ENCODE measurements around the gene HEY2. TPM values are rescaled to one million over a fixed set of nuclear protein-coding genes. Genes with fewer than 3 reads are reported as not detected.
"Not testable (repeated sequence)": the region's sequence is repeated elsewhere in the genome, so short reads cannot be mapped to it uniquely, and the experiment has no call there.

Gene HEY2
- total RNA-seq, 2 experiments from 2014 or later, result not detected

GRCh38 chr6:125804866-125805425 is 55.5 kb downstream of the HEY2 start:
- Mint-ChIP-seq H3K36me3 (ENCODE audit: low read depth) (peaks cover 27% of the 10 kb centered on the region), H3K4me1 (ENCODE audit: low read depth) (peaks cover 63% of the 10 kb centered on the region)
- intact Hi-C loops (cut with micrococcal nuclease), result loop anchor here (1.0 to 10.0 kb wide), 5 partner anchors 13 to 1680 kb away; no protein-coding TSS in a partner anchor
- H3K4me3 Mint-ChIP-seq; DNase-seq; H3K9me3 Mint-ChIP-seq; H3K27ac Mint-ChIP-seq; H3K27me3 Mint-ChIP-seq (ENCODE audit: low read depth): not testable (repeated sequence)
- CTCF ChIA-PET, result interaction anchor here (0.7 to 1.3 kb wide), 3 partner anchors 13 to 23 kb away, joined by 3 to 4 read pairs (median 4); no protein-coding TSS in a partner anchor

- peaks cover 72% of the 10 kb centered on the region for H3K4me1 Mint-ChIP-seq (ENCODE audit: low read depth)
- H3K4me3 Mint-ChIP-seq, result no peak overlapping the region
- H3K27ac Mint-ChIP-seq, result no peak overlapping the region
- no peak for DNase-seq
- H3K9me3 Mint-ChIP-seq, result no peaks in the 10 kb centered on the region
- intact Hi-C loops (cut with micrococcal nuclease), result loop anchor here (1.0 to 10.0 kb wide), 6 partner anchors 13 to 1678 kb away; partner anchors contain the start of gene HINT3
- CTCF ChIA-PET, result interaction anchor here (1.1 to 2.6 kb wide), 5 partner anchors 9 to 149 kb away, joined by 3 to 23 read pairs (median 5); partner anchors contain the start of genes HINT3 and NCOA7
- peaks cover 24% of the 10 kb centered on the region for H3K36me3 Mint-ChIP-seq (ENCODE audit: low read depth)
- H3K27me3 Mint-ChIP-seq (ENCODE audit: low read depth), result no peaks in the 10 kb centered on the region
These were observed 57.4 kb downstream of the HEY2 start for GRCh38 chr6:125806813-125807212.

GRCh38 chr6:125807293-125807692 is 57.9 kb downstream of the HEY2 start:
- Mint-ChIP-seq H3K27me3 (ENCODE audit: low read depth) (no peaks in the 10 kb centered on the region), H3K4me3 (no peak overlapping the region), H3K4me1 (ENCODE audit: low read depth) (peaks cover 73% of the 10 kb centered on the region), H3K27ac (no peak overlapping the region), H3K9me3 (no peaks in the 10 kb centered on the region), H3K36me3 (ENCODE audit: low read depth) (peaks cover 22% of the 10 kb centered on the region)
- peak; percentile 48 for DNase-seq
- intact Hi-C loops (cut with micrococcal nuclease), result loop anchor here (1.0 to 10.0 kb wide), 6 partner anchors 13 to 1678 kb away; partner anchors contain the start of gene HINT3
- CTCF ChIA-PET, result interaction anchor here (1.1 to 2.6 kb wide), 5 partner anchors 8 to 149 kb away, joined by 3 to 23 read pairs (median 5); partner anchors contain the start of genes HINT3 and NCOA7

- CTCF ChIA-PET, result interaction anchor here (2.0 to 2.6 kb wide), 3 partner anchors 17 to 148 kb away, joined by 5 to 23 read pairs (median 8); partner anchors contain the start of genes HINT3 and NCOA7
- DNase-seq, result no peak
- H3K4me3 Mint-ChIP-seq, result no peak overlapping the region
- no peak overlapping the region for H3K27ac Mint-ChIP-seq
- no peaks in the 10 kb centered on the region for H3K9me3 Mint-ChIP-seq
- H3K27me3 Mint-ChIP-seq (ENCODE audit: low read depth), result no peaks in the 10 kb centered on the region
- peaks cover 19% of the 10 kb centered on the region for H3K36me3 Mint-ChIP-seq (ENCODE audit: low read depth)
- intact Hi-C loops (cut with micrococcal nuclease), result loop anchor here (10.0 kb wide), 2 partner anchors 1617 to 1677 kb away; no protein-coding TSS in a partner anchor
- peaks cover 73% of the 10 kb centered on the region for H3K4me1 Mint-ChIP-seq (ENCODE audit: low read depth)
These were observed 58.6 kb downstream of the HEY2 start for GRCh38 chr6:125808060-125808459.

- no peak for DNase-seq
- no peak overlapping the region for H3K4me3 Mint-ChIP-seq
- intact Hi-C loops (cut with micrococcal nuclease), result loop anchor here (10.0 kb wide), 2 partner anchors 1616 to 1676 kb away; no protein-coding TSS in a partner anchor
- CTCF ChIA-PET, result interaction anchor here (2.0 to 2.6 kb wide), 3 partner anchors 18 to 147 kb away, joined by 5 to 23 read pairs (median 8); partner anchors contain the start of genes HINT3 and NCOA7
- no peak overlapping the region for H3K27ac Mint-ChIP-seq
- no peaks in the 10 kb centered on the region for H3K9me3 Mint-ChIP-seq
- H3K4me1 Mint-ChIP-seq (ENCODE audit: low read depth), result peaks cover 70% of the 10 kb centered on the region
- H3K36me3 Mint-ChIP-seq (ENCODE audit: low read depth), result peaks cover 17% of the 10 kb centered on the region
- no peaks in the 10 kb centered on the region for H3K27me3 Mint-ChIP-seq (ENCODE audit: low read depth)
These were observed 59.2 kb downstream of the HEY2 start for GRCh38 chr6:125808591-125808990.

GRCh38 chr6:125809570-125810170 is 60.2 kb downstream of the HEY2 start:
- H3K9me3 Mint-ChIP-seq, result no peaks in the 10 kb centered on the region
- DNase-seq, result no peak
- H3K27ac Mint-ChIP-seq, result no peak overlapping the region
- H3K27me3 Mint-ChIP-seq (ENCODE audit: low read depth), result no peaks in the 10 kb centered on the region
- CTCF ChIA-PET, result interaction anchor here (0.7 to 0.9 kb wide), 2 partner anchors 12 to 18 kb away, joined by 3 read pairs; no protein-coding TSS in a partner anchor
- no peak overlapping the region for H3K4me3 Mint-ChIP-seq
- H3K4me1 Mint-ChIP-seq (ENCODE audit: low read depth), result peaks cover 65% of the 10 kb centered on the region
- H3K36me3 Mint-ChIP-seq (ENCODE audit: low read depth), result peaks cover 17% of the 10 kb centered on the region
- intact Hi-C loops (cut with micrococcal nuclease), result loop anchor here (10.0 kb wide), 2 partner anchors 1615 to 1675 kb away; no protein-coding TSS in a partner anchor

GRCh38 chr6:125810445-125810844 is 61.0 kb downstream of the HEY2 start:
- H3K27ac Mint-ChIP-seq, result no peak overlapping the region

More at GRCh38 chr6:125810445-125810844, 61.0 kb downstream of the HEY2 start:
- Mint-ChIP-seq H3K36me3 (ENCODE audit: low read depth) (peaks cover 21% of the 10 kb centered on the region), H3K4me1 (ENCODE audit: low read depth) (peaks cover 66% of the 10 kb centered on the region), H3K9me3 (no peaks in the 10 kb centered on the region), H3K4me3 (no peak overlapping the region), H3K27me3 (ENCODE audit: low read depth) (no peaks in the 10 kb centered on the region)
- DNase-seq, result no peak
- intact Hi-C loops (cut with micrococcal nuclease), result no loop called here
- CTCF ChIA-PET, result interaction anchor here (0.6 to 1.4 kb wide), 4 partner anchors 9 to 20 kb away, joined by 3 read pairs; partner anchors contain the start of gene NCOA7

Other genes starting within 250 kb of the HEY2 start
- gene NCOA7, start 41.3 kb downstream of the HEY2 start, total RNA-seq, result 10 to 100 TPM; 39.2 to 43.1 TPM
- 10 to 100 TPM; 10.6 to 10.9 TPM for gene HINT3, start 207.1 kb downstream of the HEY2 start, total RNA-seq
- gene TRMT11, start 236.9 kb downstream of the HEY2 start, total RNA-seq, result 10 to 100 TPM; 40.6 to 41.9 TPM